Neuron (in vitro differentiated cells): ENCODE data around the gene H3-3A.

Experiments used
- H2AFZ ChIP-seq: one replicate; pipeline ENCODE4 v1.6.1; 2013; ENCODE audit warnings: low read depth, mild to moderate bottlenecking, inconsistent platforms, low read length, moderate library complexity
- H3K27me3 ChIP-seq: one replicate; pipeline ENCODE4 v1.6.1; 2013; ENCODE audit warnings: low read length; ENCODE audit not compliant: insufficient read depth
- H3K36me3 ChIP-seq: one replicate; pipeline ENCODE4 v1.6.1; 2013; ENCODE audit warnings: low read length; ENCODE audit not compliant: insufficient read depth
- H3K4me1 ChIP-seq: one replicate; pipeline ENCODE4 v1.6.1; 2013; ENCODE audit warnings: low read length; ENCODE audit not compliant: insufficient read depth
- H3K4me3 ChIP-seq: 2 replicates; pipeline ENCODE4 v1.5.1; 2013; ENCODE audit warnings: mild to moderate bottlenecking, low read length, moderate library complexity
- H3K9me3 ChIP-seq: one replicate; pipeline ENCODE4 v1.6.1; 2013; ENCODE audit warnings: low read length

Gene H3-3A

DNA sequence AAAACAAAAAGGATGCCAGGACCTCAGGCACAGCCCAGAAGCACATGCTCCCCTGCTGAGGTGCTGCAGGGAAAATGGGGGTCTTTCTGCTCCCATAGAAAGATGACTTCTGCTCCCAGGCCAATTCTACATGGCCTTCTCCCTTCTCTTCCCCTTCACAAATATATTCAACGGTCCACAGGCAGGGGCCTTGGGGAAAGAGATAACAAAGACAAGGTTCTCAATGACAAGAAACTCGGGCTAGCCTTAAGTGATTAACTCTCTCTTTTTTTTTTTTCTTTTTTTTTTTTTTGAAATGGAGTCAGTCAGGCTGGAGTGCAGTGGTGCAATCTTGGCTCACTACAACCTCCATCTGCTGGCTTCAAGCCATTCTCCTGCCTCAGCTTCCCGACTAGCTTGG, 54.2 kb downstream of the H3-3A start:
- no peak overlapping the region for H3K4me3 ChIP-seq
- no peaks in the 10 kb centered on the region for H3K9me3 ChIP-seq
- no peaks in the 10 kb centered on the region for H3K36me3 ChIP-seq
- H3K27me3 ChIP-seq = peaks cover 6% of the 10 kb centered on the region
- no peak overlapping the region for H2AFZ ChIP-seq
- peaks cover 16% of the 10 kb centered on the region for H3K4me1 ChIP-seq

- H3K9me3 ChIP-seq = no peaks in the 10 kb centered on the region
- peaks cover 6% of the 10 kb centered on the region for H3K27me3 ChIP-seq
- H3K4me1 ChIP-seq = peaks cover 9% of the 10 kb centered on the region
- no peaks in the 10 kb centered on the region for H3K36me3 ChIP-seq
- no peak overlapping the region for H2AFZ ChIP-seq
- H3K4me3 ChIP-seq = no peak overlapping the region
Measured at GRCh38 chr1:226117330-226117729, 54.8 kb downstream of the H3-3A start.

- Histone ChIP-seq H3K9me3 (no peaks in the 10 kb centered on the region), H3K4me3 (no peak overlapping the region), H3K36me3 (no peaks in the 10 kb centered on the region)
Measured at GRCh38 chr1:226118357-226118756, 55.8 kb downstream of the H3-3A start.

GRCh38 chr1:226119169-226119568, 56.7 kb downstream of the H3-3A start:
- H2AFZ ChIP-seq = no peak overlapping the region
- no peaks in the 10 kb centered on the region for H3K36me3 ChIP-seq
- H3K27me3 ChIP-seq = peaks cover 9% of the 10 kb centered on the region
- H3K4me3 ChIP-seq = no peak overlapping the region
- H3K4me1 ChIP-seq = peaks cover 10% of the 10 kb centered on the region
- no peaks in the 10 kb centered on the region for H3K9me3 ChIP-seq

More at GRCh38 chr1:226118357-226118756, 55.8 kb downstream of the H3-3A start:
- peaks cover 10% of the 10 kb centered on the region for H3K4me1 ChIP-seq
- H2AFZ ChIP-seq = no peak overlapping the region
- H3K27me3 ChIP-seq = peaks cover 6% of the 10 kb centered on the region

DNA sequence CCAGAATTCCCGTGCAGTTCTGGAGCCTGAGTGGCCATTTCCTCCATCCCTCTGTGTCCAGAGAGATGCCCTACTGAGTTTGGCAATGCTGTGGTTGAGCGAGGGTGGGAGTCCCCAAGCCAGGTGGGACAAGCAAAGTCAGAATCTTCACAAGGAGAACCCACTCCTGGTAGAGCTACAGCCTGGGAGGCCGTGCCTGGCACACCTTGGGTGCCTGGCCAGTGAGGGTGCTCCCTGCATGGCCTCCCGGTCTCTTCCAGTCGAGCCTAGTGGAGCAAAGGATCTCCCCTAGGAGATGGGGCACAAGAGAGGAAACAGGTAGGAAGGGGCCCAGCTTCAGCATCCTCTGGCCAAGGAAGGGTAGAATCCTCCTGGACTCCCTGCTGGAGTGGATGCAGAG, 57.9 kb downstream of the H3-3A start:
- Histone ChIP-seq H3K4me3 (no peak overlapping the region), H3K27me3 (peaks cover 10% of the 10 kb centered on the region), H2AFZ (no peak overlapping the region), H3K4me1 (peaks cover 11% of the 10 kb centered on the region), H3K9me3 (no peaks in the 10 kb centered on the region), H3K36me3 (no peaks in the 10 kb centered on the region)

- H3K4me3 ChIP-seq = peak overlapping the region; percentile 78
- peaks cover 13% of the 10 kb centered on the region for H3K4me1 ChIP-seq
- H3K36me3 ChIP-seq = no peaks in the 10 kb centered on the region
- H2AFZ ChIP-seq = no peak overlapping the region
- peaks cover 10% of the 10 kb centered on the region for H3K27me3 ChIP-seq
- H3K9me3 ChIP-seq = no peaks in the 10 kb centered on the region
Measured at GRCh38 chr1:226121049-226121586, 58.6 kb downstream of the H3-3A start.
